Measurements from ENCODE around the gene SLC30A7. TPM values are rescaled to one million over a fixed set of nuclear protein-coding genes. Genes with fewer than 3 reads are reported as not detected.

SLC30A7 gene
- total and polyA plus RNA-seq, 8 donors = 17.6 to 46.7 (median 20.6) TPM

DNA sequence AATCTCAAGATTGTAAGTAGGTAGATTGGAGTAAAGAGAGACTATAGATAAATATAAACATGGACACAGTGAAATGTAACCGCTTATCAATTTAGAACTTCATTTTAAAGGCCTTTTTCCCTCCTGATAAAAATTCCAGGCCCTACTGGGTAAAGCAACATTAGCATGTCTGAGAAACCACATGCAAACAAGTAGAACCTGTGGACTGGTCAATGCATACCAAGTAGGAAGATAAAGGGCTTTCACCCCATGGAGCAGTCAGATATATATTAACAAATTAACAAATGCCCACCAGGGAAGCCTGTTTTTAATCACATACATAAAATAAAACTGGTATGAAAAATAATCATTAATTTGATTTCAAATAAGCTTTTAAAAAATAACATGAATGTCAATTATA lies 121.6 kb downstream of the SLC30A7 start:
- TF ChIP-seq, protein P1, sequence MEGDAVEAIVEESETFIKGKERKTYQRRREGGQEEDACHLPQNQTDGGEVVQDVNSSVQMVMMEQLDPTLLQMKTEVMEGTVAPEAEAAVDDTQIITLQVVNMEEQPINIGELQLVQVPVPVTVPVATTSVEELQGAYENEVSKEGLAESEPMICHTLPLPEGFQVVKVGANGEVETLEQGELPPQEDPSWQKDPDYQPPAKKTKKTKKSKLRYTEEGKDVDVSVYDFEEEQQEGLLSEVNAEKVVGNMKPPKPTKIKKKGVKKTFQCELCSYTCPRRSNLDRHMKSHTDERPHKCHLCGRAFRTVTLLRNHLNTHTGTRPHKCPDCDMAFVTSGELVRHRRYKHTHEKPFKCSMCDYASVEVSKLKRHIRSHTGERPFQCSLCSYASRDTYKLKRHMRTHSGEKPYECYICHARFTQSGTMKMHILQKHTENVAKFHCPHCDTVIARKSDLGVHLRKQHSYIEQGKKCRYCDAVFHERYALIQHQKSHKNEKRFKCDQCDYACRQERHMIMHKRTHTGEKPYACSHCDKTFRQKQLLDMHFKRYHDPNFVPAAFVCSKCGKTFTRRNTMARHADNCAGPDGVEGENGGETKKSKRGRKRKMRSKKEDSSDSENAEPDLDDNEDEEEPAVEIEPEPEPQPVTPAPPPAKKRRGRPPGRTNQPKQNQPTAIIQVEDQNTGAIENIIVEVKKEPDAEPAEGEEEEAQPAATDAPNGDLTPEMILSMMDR (IDR thresholded peaks at IDR 0.05) = no peak
- H3K4me1 ChIP-seq = peaks cover 0 to 7% of the 10 kb centered on the region in 2 donors
- intact Hi-C loops (cut with DNase I) = no loop called here
- H3K36me3 ChIP-seq = no peaks in the 10 kb centered on the region
- no peaks in the 10 kb centered on the region for H3K9me3 ChIP-seq
- no peak for ATAC-seq
- no peak overlapping the region for H3K27ac ChIP-seq
- no peak overlapping the region for H3K4me3 ChIP-seq
- H3K27me3 ChIP-seq = no peaks in the 10 kb centered on the region
- DNase-seq = no peak

DNA sequence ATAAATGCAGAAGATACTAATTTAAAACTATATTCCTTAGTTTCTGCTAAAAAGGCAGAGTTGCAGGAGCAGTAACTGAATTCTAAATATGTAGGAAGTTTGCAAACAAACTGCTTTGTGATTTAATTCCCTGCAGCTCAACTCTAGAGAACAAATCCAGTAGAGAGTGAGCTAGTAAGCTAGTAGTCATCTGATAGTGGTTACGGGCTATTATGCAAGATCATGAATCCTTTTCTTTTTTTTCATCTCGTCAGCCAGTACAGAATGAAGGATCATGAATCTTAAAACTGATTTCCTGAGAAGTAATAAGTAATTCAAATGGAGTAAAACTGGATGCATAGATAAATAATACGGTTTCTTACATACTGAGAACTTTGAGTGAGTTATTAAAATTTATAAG lies 126.4 kb downstream of the SLC30A7 start:
- TF ChIP-seq, protein P1 (IDR thresholded peaks at IDR 0.05) = no peak
- H3K27me3 ChIP-seq = no peaks in the 10 kb centered on the region
- intact Hi-C loops (cut with DNase I) = no loop called here
- H3K4me1 ChIP-seq = peaks cover 0 to 36% of the 10 kb centered on the region in 2 donors
- no peak overlapping the region for H3K4me3 ChIP-seq
- H3K36me3 ChIP-seq = no peaks in the 10 kb centered on the region
- DNase-seq (no peak), ATAC-seq (no peak)
- no peaks in the 10 kb centered on the region for H3K9me3 ChIP-seq
- H3K27ac ChIP-seq = peak overlapping the region in 1 of 2 donors; percentile 19

DNA sequence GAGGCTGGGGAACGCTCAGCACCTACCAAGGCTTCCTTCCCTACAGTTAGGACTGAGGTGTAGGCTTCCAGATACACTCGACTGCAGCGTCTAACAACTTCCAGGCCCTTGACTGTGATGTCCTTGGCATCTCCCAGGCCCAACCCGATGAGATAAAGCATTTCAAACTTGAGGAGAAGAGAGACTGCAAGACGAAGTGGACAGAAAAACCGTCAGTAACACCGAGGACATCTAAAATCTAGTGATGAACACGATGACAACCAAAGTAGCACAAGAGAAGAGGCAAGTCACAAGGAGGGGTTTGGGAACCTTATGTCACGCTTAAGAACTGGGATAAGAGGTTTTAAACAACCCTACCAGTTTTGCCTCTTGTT lies 129.4 kb downstream of the SLC30A7 start:
- TF ChIP-seq, protein P1 (IDR thresholded peaks at IDR 0.05) = no peak
- ATAC-seq (peak; percentile 64), DNase-seq (no peak)
- intact Hi-C loops (cut with DNase I) = no loop called here
- Histone ChIP-seq H3K27me3 (no peaks in the 10 kb centered on the region), H3K27ac (peak overlapping the region; percentile 86 to 88), H3K9me3 (no peaks in the 10 kb centered on the region), H3K36me3 (no peaks in the 10 kb centered on the region), H3K4me3 (peak overlapping the region; percentile 67 to 79), H3K4me1 (peaks cover 0 to 57% of the 10 kb centered on the region in 2 donors)

DNA sequence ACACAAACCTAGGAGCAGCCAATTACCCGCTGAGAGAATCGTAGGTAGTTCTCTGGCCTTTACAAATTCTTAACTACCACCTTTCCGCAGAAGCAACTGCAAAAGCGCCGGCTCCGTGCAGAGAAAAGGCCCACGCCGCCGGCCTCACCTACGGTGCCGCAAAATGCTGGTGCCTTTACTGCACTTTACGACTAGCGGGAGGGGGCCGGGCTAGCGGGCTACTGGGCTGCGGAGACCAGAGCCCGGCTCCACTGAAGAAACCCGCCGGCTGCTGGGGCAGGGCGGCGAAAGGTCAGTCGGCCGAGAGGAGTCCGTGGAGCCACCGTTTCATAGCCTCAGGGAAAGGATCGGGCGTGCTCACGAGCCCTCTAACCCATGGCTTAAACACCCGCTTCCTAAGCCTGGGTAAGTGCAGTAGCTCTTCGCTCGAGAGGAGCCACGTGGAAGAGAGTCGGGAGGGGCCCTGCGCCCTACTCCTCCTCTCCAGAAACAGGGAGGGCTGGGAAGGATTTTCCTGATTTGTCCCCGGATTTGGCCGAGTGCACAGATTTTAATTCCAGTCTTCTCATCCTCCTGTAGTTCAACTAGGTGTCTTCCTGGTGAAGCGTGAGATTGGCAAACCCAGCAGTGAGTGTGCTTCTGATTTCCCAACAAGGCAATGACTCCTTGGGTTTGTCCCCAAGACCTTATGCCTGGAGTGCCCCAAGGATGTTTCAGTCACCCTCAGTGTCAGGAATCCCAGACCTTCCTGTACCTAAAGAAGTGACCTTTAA lies 130.0 kb downstream of the SLC30A7 start, which contains the start of gene DPH5:
DPH5 (minus strand) TSS at position 128 of the 773 bp plus-strand sequence. CDS start 341 bp downstream, outside the sequence.
- intact Hi-C loops (cut with DNase I) = no loop called here
- Histone ChIP-seq H3K4me3 (peak within 1 kb of the TSS; percentile 67 to 79), H3K27ac (peak within 1 kb of the TSS; percentile 86 to 88), H3K36me3 (no peaks in the 10 kb centered on the region), H3K4me1 (peaks cover 0 to 57% of the 10 kb centered on the region in 2 donors), H3K27me3 (no peaks in the 10 kb centered on the region), H3K9me3 (no peaks in the 10 kb centered on the region)
- peak; percentile 99 for ATAC-seq
- TF ChIP-seq, protein P1 (IDR thresholded peaks at IDR 0.05) = no peak
- peak; percentile 86 to 97 (median 90) for DNase-seq

DNA sequence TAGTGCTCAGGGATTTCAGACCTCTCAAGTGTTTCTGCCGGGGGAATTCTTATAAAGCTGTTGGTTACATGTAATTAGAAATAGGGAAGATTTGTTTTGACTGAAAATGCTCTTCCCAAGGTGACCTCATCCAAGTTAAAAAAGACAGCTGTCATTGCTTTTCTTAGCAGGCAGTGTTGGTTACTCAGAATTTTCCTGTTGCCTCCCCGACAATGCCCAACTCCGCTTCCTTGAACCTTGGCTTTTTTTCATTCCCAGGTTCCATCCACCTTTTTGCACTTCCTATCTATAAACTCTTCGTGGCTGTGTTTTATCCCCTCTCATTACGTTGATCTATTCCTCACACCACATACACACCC lies 130.5 kb downstream of the SLC30A7 start:
- H3K4me1 ChIP-seq = peaks cover 0 to 57% of the 10 kb centered on the region in 2 donors
- peak overlapping the region; percentile 67 to 79 for H3K4me3 ChIP-seq
- H3K27me3 ChIP-seq = no peaks in the 10 kb centered on the region
- TF ChIP-seq, protein P1 (IDR thresholded peaks at IDR 0.05) = no peak
- peak overlapping the region; percentile 86 to 88 for H3K27ac ChIP-seq
- H3K36me3 ChIP-seq = no peaks in the 10 kb centered on the region
- no peak for ATAC-seq
- intact Hi-C loops (cut with DNase I) = no loop called here
- no peaks in the 10 kb centered on the region for H3K9me3 ChIP-seq
- no peak for DNase-seq
